Naive thymus-derived CD4-positive, alpha-beta T cell (primary cell): ENCODE data around the gene WSCD1. TPM values are rescaled to one million over a fixed set of nuclear protein-coding genes. Genes with fewer than 3 reads are reported as not detected.

Source experiments
- ATAC-seq: fragments of 150-1000 bp; cut with Tn5 transposase; 2 replicates; pipeline ENCODE4 v1.10.0; 2021; ENCODE audit warnings: mild to moderate bottlenecking, moderate library complexity
- CTCF ChIA-PET: fragments of 350-600 bp; sonication (Branson Sonifier 250); formaldehyde crosslinking; loops from one replicate; lab custom pipeline; 2021; ENCODE audit warnings: antibody characterized with exemption; lab: Charles Lee
- POLR2A ChIA-PET: fragments of 350-600 bp; sonication (Branson Sonifier 250); formaldehyde crosslinking; loops from one replicate; lab custom pipeline; 2021; ENCODE audit warnings: antibody characterized with exemption, inconsistent platforms; lab: Charles Lee
- DNase-seq, 9 donors: peaks; one replicate each; pipeline versions ENCODE4 v3.0.0 to v3.0.0-alpha.2; 2020 to 2022; ENCODE audit warnings: mixed read lengths in 1 of 9
- H3K27ac ChIP-seq: one replicate; pipeline ENCODE4 v1.7.0; 2013; ENCODE audit warnings: mild to moderate bottlenecking, low read depth, low read length, moderate library complexity
- H3K27me3 ChIP-seq, 2 donors: one replicate each; pipeline ENCODE4 v1.7.0; 2013; ENCODE audit warnings: low read length in 2 of 2, mild to moderate bottlenecking in 2 of 2, moderate library complexity in 2 of 2; ENCODE audit not compliant: control insufficient read depth in 2 of 2, insufficient read depth in 2 of 2
- H3K36me3 ChIP-seq, 3 experiments: 1 replicate in 2 of 3; 2 replicates in 1 of 3; pipeline ENCODE4 v1.7.0; 2013; ENCODE audit warnings: low read length in 3 of 3, mild to moderate bottlenecking in 3 of 3, moderate library complexity in 1 of 3; ENCODE audit not compliant: insufficient read depth in 3 of 3, control insufficient read depth in 2 of 3
- H3K4me1 ChIP-seq, 2 donors: one replicate each; pipeline ENCODE4 v1.7.0; 2013; ENCODE audit warnings: low read length in 2 of 2, mild to moderate bottlenecking in 2 of 2, moderate library complexity in 1 of 2; ENCODE audit not compliant: control insufficient read depth in 2 of 2, insufficient read depth in 2 of 2
- H3K4me3 ChIP-seq: 2 replicates; pipeline ENCODE4 v1.7.0; 2013; ENCODE audit warnings: mild to moderate bottlenecking, low read length
- H3K9me3 ChIP-seq, 3 experiments: 1 replicate in 2 of 3; 2 replicates in 1 of 3; pipeline ENCODE4 v1.7.0; 2013; ENCODE audit warnings: low read length in 3 of 3; ENCODE audit not compliant: control insufficient read depth in 2 of 3
- H3K27ac Mint-ChIP-seq, 9 donors: one replicate each; pipeline ENCODE4 v1.8.0; 2020 to 2022; ENCODE audit warnings: mixed read lengths in 9 of 9, mild to moderate bottlenecking in 8 of 9, moderate library complexity in 5 of 9, inconsistent platforms in 2 of 9
- H3K27me3 Mint-ChIP-seq, 5 donors: one replicate each; pipeline ENCODE4 v1.8.0; 2021 to 2022; ENCODE audit warnings: mixed read lengths in 5 of 5, mild to moderate bottlenecking in 1 of 5
- H3K36me3 Mint-ChIP-seq, 5 donors: one replicate each; pipeline ENCODE4 v1.8.0; 2020 to 2022; ENCODE audit warnings: mixed read lengths in 5 of 5, mild to moderate bottlenecking in 3 of 5, inconsistent platforms in 1 of 5
- H3K4me1 Mint-ChIP-seq, 7 donors: one replicate each; pipeline ENCODE4 v1.8.0; 2020 to 2022; ENCODE audit warnings: mixed read lengths in 7 of 7, mild to moderate bottlenecking in 3 of 7, inconsistent platforms in 1 of 7
- H3K4me3 Mint-ChIP-seq, 10 donors: one replicate each; pipeline ENCODE4 v1.8.0; 2020 to 2022; ENCODE audit warnings: mild to moderate bottlenecking in 10 of 10, mixed read lengths in 10 of 10, moderate library complexity in 6 of 10, inconsistent platforms in 2 of 10
- H3K9me3 Mint-ChIP-seq, 11 donors: one replicate each; pipeline ENCODE4 v1.8.0; 2020 to 2022; ENCODE audit warnings: mixed read lengths in 11 of 11, mild to moderate bottlenecking in 4 of 11, inconsistent platforms in 1 of 11, moderate library complexity in 1 of 11
- intact Hi-C, 2 donors: fragments of 100-400 bp; cut with micrococcal nuclease; formaldehyde crosslinking; loops; one replicate each; pipeline ENCODE4 v1.15.1; 2023
- polyA plus RNA-seq, 2 donors: library from polyadenylated mRNA; unstranded; fragments of 300-500 nt; fragmentation: Illumina TruSeq; gene quantifications; one replicate each; pipeline ENCODE4 v1.2.3, GENCODE V29; 2021
- total RNA-seq, 6 experiments: library from RNA in 5 of 6; stranded (reverse) in 5 of 6; gene quantifications; 1 replicate in 5 of 6; 2 replicates in 1 of 6; pipeline ENCODE4 v1.2.3 and lab custom pipeline; 2021 to 2026

WSCD1 gene
- total and polyA plus RNA-seq, 7 experiments from 2014 or later, result 0.13 to 0.73 (median 0.27) TPM; not detected in 2

DNA sequence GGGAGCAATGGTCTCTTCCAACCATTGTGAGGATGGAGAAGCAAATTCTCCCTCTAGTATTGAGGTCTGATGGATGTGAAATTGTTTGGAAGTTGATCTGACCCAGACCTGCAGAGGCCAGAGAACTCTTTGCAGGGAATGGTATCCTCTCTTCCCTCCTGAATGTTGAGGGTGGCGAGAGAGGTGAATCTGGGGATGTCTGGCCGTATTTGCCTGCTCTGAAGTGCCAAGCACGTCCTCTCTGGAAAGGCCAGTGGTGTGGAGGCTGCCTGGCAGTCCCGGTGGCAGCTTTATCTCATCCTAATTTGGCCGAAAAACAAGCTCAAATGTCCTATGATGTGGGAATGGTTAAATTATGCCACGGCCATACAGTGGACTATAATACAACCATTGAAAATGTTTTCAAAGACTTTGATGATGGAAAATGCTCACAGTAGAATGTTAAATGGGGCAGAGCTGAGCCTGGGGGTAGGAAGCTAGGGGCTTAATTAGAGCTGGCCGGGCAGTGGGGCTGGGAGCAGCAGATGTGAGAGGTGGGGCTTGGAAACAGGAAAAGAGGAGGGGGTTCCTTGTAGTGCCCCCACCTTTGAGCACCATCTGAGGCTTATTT, 30.8 kb downstream of the WSCD1 start:
- H3K36me3 Mint-ChIP-seq, result no peaks in the 10 kb centered on the region
- intact Hi-C loops, result no loop called here

GRCh38 chr17:6101706-6102105, 31.5 kb downstream of the WSCD1 start:
- Histone ChIP-seq H3K27ac (no peak overlapping the region), H3K27me3 (no peaks in the 10 kb centered on the region), H3K4me1 (no peaks in the 10 kb centered on the region), H3K36me3 (no peaks in the 10 kb centered on the region), H3K9me3 (no peaks in the 10 kb centered on the region), H3K4me3 (no peak overlapping the region)
- DNase-seq (no peak), ATAC-seq (no peak)
- POLR2A ChIA-PET, result no interaction called here
- Mint-ChIP-seq H3K9me3 (peaks cover 0 to 4% (median 0%) of the 10 kb centered on the region in 11 donors), H3K36me3 (no peaks in the 10 kb centered on the region), H3K4me3 (no peak overlapping the region), H3K27ac (no peak overlapping the region), H3K27me3 (peaks cover 0 to 30% (median 17%) of the 10 kb centered on the region in 5 donors), H3K4me1 (no peaks in the 10 kb centered on the region)
- intact Hi-C loops, result no loop called here
- CTCF ChIA-PET, result no interaction called here

More for the DNA sequence above, 30.8 kb downstream of the WSCD1 start:
- no peak overlapping the region for H3K4me3 Mint-ChIP-seq
- no peak overlapping the region for H3K27ac Mint-ChIP-seq
- DNase-seq, result no peak
- POLR2A ChIA-PET, result no interaction called here
- H3K27me3 ChIP-seq, result no peaks in the 10 kb centered on the region
- no peak overlapping the region for H3K4me3 ChIP-seq
- H3K27ac ChIP-seq, result no peak overlapping the region
- no peak for ATAC-seq
- no peaks in the 10 kb centered on the region for H3K36me3 ChIP-seq
- CTCF ChIA-PET, result no interaction called here
- H3K9me3 Mint-ChIP-seq, result peaks cover 0 to 2% (median 0%) of the 10 kb centered on the region in 11 donors
- peaks cover 0 to 23% (median 10%) of the 10 kb centered on the region in 5 donors for H3K27me3 Mint-ChIP-seq
- H3K9me3 ChIP-seq, result no peaks in the 10 kb centered on the region
- no peaks in the 10 kb centered on the region for H3K4me1 Mint-ChIP-seq
- no peaks in the 10 kb centered on the region for H3K4me1 ChIP-seq

- no peak overlapping the region for H3K27ac ChIP-seq
- Mint-ChIP-seq H3K27me3 (peaks cover 0 to 30% (median 20%) of the 10 kb centered on the region in 5 donors), H3K4me3 (no peak overlapping the region), H3K27ac (no peak overlapping the region), H3K4me1 (no peaks in the 10 kb centered on the region), H3K9me3 (peaks cover 0 to 4% (median 0%) of the 10 kb centered on the region in 11 donors), H3K36me3 (no peaks in the 10 kb centered on the region)
- ChIA-PET CTCF (no interaction called here), POLR2A (no interaction called here)
- intact Hi-C loops, result no loop called here
- H3K4me1 ChIP-seq, result no peaks in the 10 kb centered on the region
- no peak for ATAC-seq
- no peaks in the 10 kb centered on the region for H3K36me3 ChIP-seq
- H3K27me3 ChIP-seq, result no peaks in the 10 kb centered on the region
- no peak overlapping the region for H3K4me3 ChIP-seq
- DNase-seq, result no peak
- no peaks in the 10 kb centered on the region for H3K9me3 ChIP-seq
Observed at GRCh38 chr17:6102615-6103014, 32.4 kb downstream of the WSCD1 start.

GRCh38 chr17:6104956-6105648, 34.9 kb downstream of the WSCD1 start:
- Mint-ChIP-seq H3K27me3 (peaks cover 0 to 33% (median 23%) of the 10 kb centered on the region in 5 donors), H3K9me3 (peaks cover 0 to 4% (median 0%) of the 10 kb centered on the region in 11 donors), H3K27ac (peak overlapping the region in 1 of 9 donors; percentile 20), H3K4me3 (no peak overlapping the region), H3K4me1 (peaks cover 0 to 3% (median 0%) of the 10 kb centered on the region in 7 donors), H3K36me3 (no peaks in the 10 kb centered on the region)
- intact Hi-C loops, result no loop called here
- CTCF ChIA-PET, result no interaction called here
- POLR2A ChIA-PET, result no interaction called here
- no peak overlapping the region for H3K4me3 ChIP-seq
- no peak for ATAC-seq
- no peaks in the 10 kb centered on the region for H3K4me1 ChIP-seq
- H3K36me3 ChIP-seq, result no peaks in the 10 kb centered on the region
- no peak overlapping the region for H3K27ac ChIP-seq
- H3K27me3 ChIP-seq, result no peaks in the 10 kb centered on the region
- H3K9me3 ChIP-seq, result no peaks in the 10 kb centered on the region
- no peak for DNase-seq

DNA sequence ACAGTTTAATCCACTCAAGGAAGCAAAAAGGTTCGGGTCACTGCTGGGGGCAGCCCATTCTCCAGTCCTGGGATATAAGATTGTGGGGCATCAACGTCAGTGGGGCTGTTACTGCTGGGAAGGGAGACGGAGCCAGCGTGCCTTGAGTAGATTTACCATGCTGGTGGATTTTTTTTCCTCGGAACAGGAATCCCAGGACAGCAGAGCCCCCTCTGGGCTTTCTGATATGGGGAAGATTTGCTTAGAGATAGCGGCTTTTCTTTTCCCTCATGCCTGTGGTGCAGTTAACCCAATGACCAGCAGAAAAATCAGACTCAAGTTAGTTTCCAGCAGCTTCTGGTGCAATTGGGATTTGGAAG, 35.4 kb downstream of the WSCD1 start:
- Histone ChIP-seq H3K9me3 (no peaks in the 10 kb centered on the region), H3K4me1 (no peaks in the 10 kb centered on the region), H3K36me3 (no peaks in the 10 kb centered on the region), H3K4me3 (no peak overlapping the region), H3K27ac (no peak overlapping the region), H3K27me3 (no peaks in the 10 kb centered on the region)
- ATAC-seq, result no peak
- intact Hi-C loops, result no loop called here
- Mint-ChIP-seq H3K4me1 (peaks cover 0 to 3% (median 0%) of the 10 kb centered on the region in 7 donors), H3K27ac (no peak overlapping the region), H3K27me3 (peaks cover 0 to 37% (median 27%) of the 10 kb centered on the region in 5 donors), H3K9me3 (peaks cover 0 to 4% (median 0%) of the 10 kb centered on the region in 11 donors), H3K4me3 (no peak overlapping the region), H3K36me3 (no peaks in the 10 kb centered on the region)
- ChIA-PET POLR2A (no interaction called here), CTCF (no interaction called here)
- DNase-seq, result no peak

DNA sequence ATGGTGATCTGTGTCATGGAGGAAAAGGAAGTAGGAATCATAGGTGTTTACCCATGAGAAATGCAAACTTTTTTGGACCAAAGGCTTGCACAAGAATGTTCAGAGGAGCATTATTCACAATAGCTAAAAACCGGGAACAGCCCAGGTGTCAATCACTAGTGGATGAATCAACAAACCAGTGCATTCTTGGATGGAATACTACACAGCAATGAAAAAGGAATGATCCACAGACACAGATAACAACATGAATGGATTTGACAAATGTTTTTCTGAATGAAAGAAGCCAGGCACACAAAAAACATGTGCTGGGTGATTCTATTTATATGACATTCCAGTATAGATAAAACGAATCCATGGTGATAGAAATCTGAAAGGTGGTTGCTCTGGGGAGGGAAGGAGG, 36.0 kb downstream of the WSCD1 start:
- CTCF ChIA-PET, result no interaction called here
- Histone ChIP-seq H3K27ac (no peak overlapping the region), H3K27me3 (no peaks in the 10 kb centered on the region), H3K4me3 (no peak overlapping the region), H3K4me1 (no peaks in the 10 kb centered on the region), H3K36me3 (no peaks in the 10 kb centered on the region), H3K9me3 (no peaks in the 10 kb centered on the region)
- POLR2A ChIA-PET, result no interaction called here
- ATAC-seq (no peak), DNase-seq (no peak)
- H3K9me3 Mint-ChIP-seq, result peaks cover 0 to 4% (median 0%) of the 10 kb centered on the region in 11 donors
- H3K4me3 Mint-ChIP-seq, result no peak overlapping the region
- no peaks in the 10 kb centered on the region for H3K36me3 Mint-ChIP-seq
- peaks cover 0 to 3% (median 0%) of the 10 kb centered on the region in 7 donors for H3K4me1 Mint-ChIP-seq
- intact Hi-C loops, result no loop called here
- H3K27ac Mint-ChIP-seq, result no peak overlapping the region
- peaks cover 0 to 37% (median 27%) of the 10 kb centered on the region in 5 donors for H3K27me3 Mint-ChIP-seq

- intact Hi-C loops, result no loop called here
- ChIA-PET POLR2A (no interaction called here), CTCF (no interaction called here)
- no peaks in the 10 kb centered on the region for H3K4me1 ChIP-seq
- no peak for ATAC-seq
- Mint-ChIP-seq H3K27ac (no peak overlapping the region), H3K9me3 (peaks cover 0 to 4% (median 0%) of the 10 kb centered on the region in 11 donors), H3K27me3 (peaks cover 0 to 37% (median 27%) of the 10 kb centered on the region in 5 donors), H3K4me1 (peaks cover 0 to 3% (median 0%) of the 10 kb centered on the region in 7 donors), H3K4me3 (no peak overlapping the region), H3K36me3 (no peaks in the 10 kb centered on the region)
- H3K27me3 ChIP-seq, result no peaks in the 10 kb centered on the region
- no peaks in the 10 kb centered on the region for H3K36me3 ChIP-seq
- H3K27ac ChIP-seq, result no peak overlapping the region
- H3K9me3 ChIP-seq, result no peaks in the 10 kb centered on the region
- no peak overlapping the region for H3K4me3 ChIP-seq
- no peak for DNase-seq
Observed at GRCh38 chr17:6107791-6108190, 37.6 kb downstream of the WSCD1 start.
